Endothelial cell of umbilical vein (primary cell): ENCODE results near the gene RBMS2. TPM values are rescaled to one million over a fixed set of nuclear protein-coding genes. Genes with fewer than 3 reads are reported as not detected.
"Not testable (repeated sequence)": the region's sequence is repeated elsewhere in the genome, so short reads cannot be mapped to it uniquely, and the experiment has no call there.

ENCODE experiments used
- BruUV-seq: library from RNA; stranded (reverse); fragments of 400-500 nt; replicated peaks from 2 replicates; lab custom pipeline; 2021; lab: Mats Ljungman, UMichigan
- CTCF ChIA-PET: fragments of 300-600, 350-600 bp; sonication (Branson Sonifier 250); formaldehyde crosslinking; loops from one replicate; lab custom pipeline; 2021; ENCODE audit warnings: antibody characterized with exemption, inconsistent platforms; lab: Charles Lee
- POLR2A ChIA-PET: fragments of 300-600, 350-600 bp; sonication (Branson Sonifier 250); formaldehyde crosslinking; loops from one replicate; lab custom pipeline; 2021; ENCODE audit warnings: antibody characterized with exemption, inconsistent platforms; lab: Charles Lee
- DNase-seq: peaks from one replicate; pipeline ENCODE4 v3.0.0-alpha.2; 2011; ENCODE audit warnings: low read depth, low spot score
- FAIRE-seq: peaks from 2 replicates; lab custom pipeline; 2011; peaks lifted over from hg19 to GRCh38; lab: Jason Lieb, UNC
- H2AFZ ChIP-seq: 2 replicates; pipeline ENCODE4 v1.6.0; 2012; ENCODE audit warnings: low read depth, low read length, control low read depth, inconsistent platforms
- H3K27ac ChIP-seq: 2 replicates; pipeline ENCODE4 v1.5.1; 2011; ENCODE audit warnings: low read depth, mild to moderate bottlenecking, control low read depth, low read length, moderate library complexity; ENCODE audit not compliant: insufficient read depth
- H3K27me3 ChIP-seq, 2 experiments: 2 replicates each; pipeline versions ENCODE4 v1.6.0 to v1.6.1; 2011; ENCODE audit warnings: low read length in 2 of 2, mixed read lengths in 1 of 2; ENCODE audit not compliant: control insufficient read depth in 2 of 2, insufficient read depth in 2 of 2
- H3K36me3 ChIP-seq, 2 experiments: 2 replicates in 1 of 2; 3 replicates in 1 of 2; pipeline ENCODE4 v1.5.1; 2011; ENCODE audit warnings: low read length in 2 of 2, mild to moderate bottlenecking in 1 of 2, moderate library complexity in 1 of 2; ENCODE audit not compliant: control insufficient read depth in 2 of 2, insufficient read depth in 2 of 2; ENCODE audit errors: extremely low read depth in 1 of 2
- H3K4me1 ChIP-seq: 3 replicates; pipeline ENCODE4 v1.5.1; 2011; ENCODE audit warnings: mild to moderate bottlenecking, low read length; ENCODE audit not compliant: control insufficient read depth, insufficient read depth; ENCODE audit errors: extremely low read depth
- H3K4me2 ChIP-seq: 2 replicates; pipeline ENCODE4 v1.6.1; 2011; ENCODE audit warnings: low read length, control low read depth, mixed read lengths; ENCODE audit not compliant: insufficient read depth
- H3K4me3 ChIP-seq, 3 experiments: fragments of 200-600 bp in 1 of 3; sonication (generic), shearing (Covaris generic) in 1 of 3; replicated peaks in 1 of 3; 2 replicates each; pipeline ENCODE4 v1.5.1; 2011 to 2016; ENCODE audit warnings: control low read depth in 3 of 3, low read length in 3 of 3, mild to moderate bottlenecking in 2 of 3, inconsistent platforms in 1 of 3, low read depth in 1 of 3, moderate library complexity in 1 of 3; ENCODE audit not compliant: insufficient read depth in 1 of 3
- H3K79me2 ChIP-seq: 2 replicates; pipeline ENCODE4 v1.6.0; 2012; ENCODE audit warnings: low read length, inconsistent platforms; ENCODE audit not compliant: control insufficient read depth, insufficient read depth
- H3K9ac ChIP-seq: replicated peaks from 2 replicates; pipeline ENCODE3; 2011; ENCODE audit warnings: low read length, control low read depth; ENCODE audit not compliant: insufficient read depth; ENCODE audit errors: extremely low read depth
- H3K9me1 ChIP-seq: replicated peaks from 3 replicates; pipeline ENCODE4 v1.6.0; 2011; ENCODE audit warnings: mild to moderate bottlenecking, low read length; ENCODE audit not compliant: control insufficient read depth, insufficient read depth; ENCODE audit errors: extremely low read depth
- H3K9me3 ChIP-seq: replicated peaks from 2 replicates; pipeline ENCODE4 v1.5.1; 2012; ENCODE audit warnings: low read length, inconsistent platforms; ENCODE audit not compliant: control insufficient read depth, insufficient read depth
- H4K20me1 ChIP-seq: replicated peaks from 2 replicates; pipeline ENCODE3; 2011; ENCODE audit warnings: mild to moderate bottlenecking, low read length; ENCODE audit not compliant: control insufficient read depth, insufficient read depth; ENCODE audit errors: extremely low read depth
- EZH2 ChIP-seq: IDR thresholded peaks from 2 replicates; pipeline ENCODE4 v1.6.1; 2012; ENCODE audit warnings: borderline replicate concordance, low read depth, mild to moderate bottlenecking, moderate library complexity, low read length, inconsistent platforms; ENCODE audit not compliant: severe bottlenecking
- FOS ChIP-seq: IDR thresholded peaks from 2 replicates; pipeline ENCODE4 v1.6.1; 2011; ENCODE audit warnings: mild to moderate bottlenecking, low read length, moderate library complexity, borderline replicate concordance; ENCODE audit not compliant: insufficient read depth
- GATA2 ChIP-seq: IDR thresholded peaks from 2 replicates; pipeline ENCODE4 v1.7.0; 2011; ENCODE audit warnings: low read depth, mild to moderate bottlenecking, moderate library complexity, mixed read lengths, low read length; ENCODE audit not compliant: insufficient read length, insufficient read depth
- JUN ChIP-seq: IDR thresholded peaks from 2 replicates; pipeline ENCODE4 v1.6.1; 2011; ENCODE audit warnings: borderline replicate concordance, low read depth; ENCODE audit not compliant: insufficient read length, insufficient read depth
- MYC ChIP-seq: IDR thresholded peaks from one replicate; pipeline ENCODE4 v1.6.1; 2011; ENCODE audit warnings: mild to moderate bottlenecking, low read depth, low read length
- POLR2A ChIP-seq: IDR thresholded peaks from 2 replicates; pipeline ENCODE4 v1.6.1; 2012; ENCODE audit warnings: low read depth, mild to moderate bottlenecking, control low read depth, low read length
- POLR2AphosphoS5 ChIP-seq: IDR thresholded peaks from 2 replicates; pipeline ENCODE4 v1.6.1; 2012; ENCODE audit warnings: low read depth, mild to moderate bottlenecking, control low read depth, low read length, moderate library complexity; ENCODE audit not compliant: insufficient read depth
- dilution Hi-C: fragments of 300-500 bp; cut with MboI; formaldehyde crosslinking; loops from one replicate; pipeline ENCODE4 v1.15.0; 2019; ENCODE audit warnings: low sequenced_read_pairs; ENCODE audit not compliant: extremely low pct_ligation_motif_present
- intact Hi-C: fragments of 100-400 bp; cut with micrococcal nuclease; formaldehyde crosslinking; loops from one replicate; pipeline ENCODE4 v1.10.0; 2022
- polyA plus RNA-seq, 4 experiments: library from polyadenylated mRNA; depleted of rRNA in 3 of 4; stranded (reverse) in 3 of 4; unstranded in 1 of 4; fragments of >200 nt; gene quantifications; 2 replicates each; pipeline versions ENCODE4 v1.2.1 to v1.2.3, GENCODE V29; 2011 to 2012; ENCODE audit warnings: missing spikeins in 1 of 4
- total RNA-seq: library from RNA; stranded (reverse); gene quantifications from 2 replicates; pipeline ENCODE4 v1.2.3, GENCODE V29; 2021
- TF ChIP-seq, protein P1 (sequence below), 2 donors: IDR thresholded peaks; 1 replicate in 1 of 2; 2 replicates in 1 of 2; pipeline ENCODE4 v1.5.1; 2011; ENCODE audit warnings: low read length in 2 of 2, mild to moderate bottlenecking in 2 of 2, moderate library complexity in 2 of 2, control low read depth in 1 of 2, inconsistent platforms in 1 of 2, low read depth in 1 of 2; ENCODE audit not compliant: insufficient read depth in 1 of 2; ENCODE audit errors: extremely low read depth in 1 of 2
- TF ChIP-seq, protein P2 (sequence below): IDR thresholded peaks from 2 replicates; pipeline ENCODE4 v1.6.1; 2011; ENCODE audit not compliant: insufficient read depth, insufficient read length

The RBMS2 gene
- total and polyA plus RNA-seq, 2 donors (not counting 3 experiments of a cell fraction or from before 2014, with no cell fraction given): 66.8 to 103 TPM

DNA sequence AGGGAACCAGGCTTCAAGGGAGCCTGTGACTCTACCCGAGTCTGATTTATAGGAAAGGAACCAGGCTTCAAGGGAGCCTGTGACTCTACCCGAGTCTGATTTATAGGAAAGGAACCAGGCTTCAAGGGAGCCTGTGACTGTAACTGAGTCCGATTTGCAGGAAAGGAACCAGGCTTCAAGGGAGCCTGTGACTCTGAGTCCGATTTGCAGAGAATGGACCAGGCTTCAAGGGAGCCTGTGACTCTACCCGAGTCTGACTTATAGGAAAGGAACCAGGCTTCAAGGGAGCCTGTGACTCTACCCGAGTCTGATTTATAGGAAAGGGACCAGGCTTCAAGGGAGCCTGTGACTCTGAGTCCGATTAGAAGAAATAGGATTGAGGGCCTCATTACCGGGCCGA, 22.2 kb upstream of the RBMS2 start:
- H3K79me2 ChIP-seq, H3K4me1 ChIP-seq, H2AFZ ChIP-seq, FAIRE-seq, H3K4me2 ChIP-seq, H3K27ac ChIP-seq, H4K20me1 ChIP-seq, POLR2A ChIA-PET, H3K9me1 ChIP-seq, H3K4me3 ChIP-seq, DNase-seq, H3K9me3 ChIP-seq, H3K27me3 ChIP-seq, H3K9ac ChIP-seq, CTCF ChIA-PET, H3K36me3 ChIP-seq, dilution Hi-C loops, BruUV-seq, intact Hi-C loops: not testable (repeated sequence)

- H4K20me1 ChIP-seq, CTCF ChIA-PET, H3K27ac ChIP-seq, DNase-seq, H3K9ac ChIP-seq, H3K27me3 ChIP-seq, H3K4me1 ChIP-seq, H3K79me2 ChIP-seq, intact Hi-C loops, H3K9me3 ChIP-seq, H3K36me3 ChIP-seq, FAIRE-seq, H2AFZ ChIP-seq, H3K9me1 ChIP-seq, dilution Hi-C loops, H3K4me3 ChIP-seq, POLR2A ChIA-PET, BruUV-seq, H3K4me2 ChIP-seq: not testable (repeated sequence)
Measured at GRCh38 chr12:56499879-56500278, 21.7 kb upstream of the RBMS2 start.

- FAIRE-seq (no peak), DNase-seq (no peak)
- dilution Hi-C loops (no loop called here), intact Hi-C loops (no loop called here)
- H3K36me3 ChIP-seq: no peaks in the 10 kb centered on the region
- H3K4me1 ChIP-seq: no peaks in the 10 kb centered on the region
- no peak overlapping the region for H3K4me3 ChIP-seq
- H4K20me1 ChIP-seq: no peaks in the 10 kb centered on the region
- H3K9me1 ChIP-seq: no peaks in the 10 kb centered on the region
- H3K9me3 ChIP-seq: no peaks in the 10 kb centered on the region
- ChIA-PET POLR2A (no interaction called here), CTCF (interaction anchor here (1.5 to 8.8 kb wide), 2 partner anchors 63 to 126 kb away, joined by 4 to 124 read pairs; no protein-coding TSS in a partner anchor)
- H2AFZ ChIP-seq: no peak overlapping the region
- H3K27ac ChIP-seq: no peak overlapping the region
- H3K9ac ChIP-seq: no peak overlapping the region
- TF ChIP-seq, protein P1, sequence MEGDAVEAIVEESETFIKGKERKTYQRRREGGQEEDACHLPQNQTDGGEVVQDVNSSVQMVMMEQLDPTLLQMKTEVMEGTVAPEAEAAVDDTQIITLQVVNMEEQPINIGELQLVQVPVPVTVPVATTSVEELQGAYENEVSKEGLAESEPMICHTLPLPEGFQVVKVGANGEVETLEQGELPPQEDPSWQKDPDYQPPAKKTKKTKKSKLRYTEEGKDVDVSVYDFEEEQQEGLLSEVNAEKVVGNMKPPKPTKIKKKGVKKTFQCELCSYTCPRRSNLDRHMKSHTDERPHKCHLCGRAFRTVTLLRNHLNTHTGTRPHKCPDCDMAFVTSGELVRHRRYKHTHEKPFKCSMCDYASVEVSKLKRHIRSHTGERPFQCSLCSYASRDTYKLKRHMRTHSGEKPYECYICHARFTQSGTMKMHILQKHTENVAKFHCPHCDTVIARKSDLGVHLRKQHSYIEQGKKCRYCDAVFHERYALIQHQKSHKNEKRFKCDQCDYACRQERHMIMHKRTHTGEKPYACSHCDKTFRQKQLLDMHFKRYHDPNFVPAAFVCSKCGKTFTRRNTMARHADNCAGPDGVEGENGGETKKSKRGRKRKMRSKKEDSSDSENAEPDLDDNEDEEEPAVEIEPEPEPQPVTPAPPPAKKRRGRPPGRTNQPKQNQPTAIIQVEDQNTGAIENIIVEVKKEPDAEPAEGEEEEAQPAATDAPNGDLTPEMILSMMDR (IDR thresholded peaks at IDR 0.05; ENCODE audit: extremely low read depth in 1 of 2, insufficient read depth in 1 of 2, low read depth in 1 of 2, low read length in 2 of 2): no peak
- TF ChIP-seq, protein P2, sequence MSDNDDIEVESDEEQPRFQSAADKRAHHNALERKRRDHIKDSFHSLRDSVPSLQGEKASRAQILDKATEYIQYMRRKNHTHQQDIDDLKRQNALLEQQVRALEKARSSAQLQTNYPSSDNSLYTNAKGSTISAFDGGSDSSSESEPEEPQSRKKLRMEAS: no peak
- TF ChIP-seq MYC (no peak), POLR2A (no peak), EZH2 (no peak), GATA2 (no peak), JUN (no peak), POLR2AphosphoS5 (no peak), FOS (no peak)
- no peaks in the 10 kb centered on the region for H3K79me2 ChIP-seq
- H3K4me2 ChIP-seq: no peak overlapping the region
- BruUV-seq: no TSS peak
- peaks cover 0 to 2% of the 10 kb centered on the region in 2 experiments for H3K27me3 ChIP-seq
Measured at GRCh38 chr12:56510786-56511185, 10.8 kb upstream of the RBMS2 start.
